MM.1S (cell line): ENCODE measurements around the gene S1PR5.

Experiments used
- EZH2 ChIP-seq: fragments of 300-600 bp; sonication (generic); optimal IDR thresholded peaks from 2 replicates; pipeline ENCODE3; 2017; ENCODE audit warnings: low read depth, mild to moderate bottlenecking, antibody characterized with exemption, low read length, mixed read lengths
- TF ChIP-seq, protein P1 (sequence below): fragments of 300-600 bp; sonication (generic); IDR thresholded peaks from 2 replicates; pipeline ENCODE4 v1.5.1; 2016; ENCODE audit warnings: antibody characterized with exemption, low read length, mixed read lengths

DNA sequence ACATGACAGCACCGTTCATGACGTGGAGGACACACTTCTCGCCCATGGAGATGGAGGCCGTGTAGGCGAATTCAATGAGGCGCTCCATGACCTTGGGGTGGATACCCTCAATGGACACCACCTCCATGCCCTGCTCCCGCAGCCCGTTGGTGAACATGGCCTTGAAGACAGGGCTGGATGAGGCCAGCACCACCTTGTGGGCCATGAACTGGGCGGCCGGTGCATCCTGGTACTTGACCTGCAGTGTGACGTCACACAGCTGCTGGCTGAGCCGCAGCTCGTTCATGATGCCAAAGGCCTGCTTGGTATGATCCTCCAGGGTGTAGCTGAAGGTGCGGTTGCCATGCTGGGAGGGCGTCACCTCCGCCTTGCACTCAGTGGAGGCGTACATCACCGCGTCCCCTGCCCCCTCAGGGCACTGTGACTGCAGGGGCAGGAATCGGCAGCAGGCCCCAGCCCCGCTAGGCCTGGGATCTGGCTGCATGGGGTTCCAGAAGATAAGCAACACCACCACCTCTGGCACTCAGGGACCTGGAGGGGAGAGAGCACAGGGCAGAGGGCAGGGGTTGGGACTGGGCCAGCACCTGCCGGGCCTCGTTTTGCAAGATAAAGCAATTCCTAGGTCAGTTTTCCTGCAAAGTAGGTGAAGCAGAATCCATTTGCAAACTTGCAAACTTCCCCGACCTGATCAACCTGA lies 17.5 kb downstream of the S1PR5 start:
- TF ChIP-seq, protein P1, sequence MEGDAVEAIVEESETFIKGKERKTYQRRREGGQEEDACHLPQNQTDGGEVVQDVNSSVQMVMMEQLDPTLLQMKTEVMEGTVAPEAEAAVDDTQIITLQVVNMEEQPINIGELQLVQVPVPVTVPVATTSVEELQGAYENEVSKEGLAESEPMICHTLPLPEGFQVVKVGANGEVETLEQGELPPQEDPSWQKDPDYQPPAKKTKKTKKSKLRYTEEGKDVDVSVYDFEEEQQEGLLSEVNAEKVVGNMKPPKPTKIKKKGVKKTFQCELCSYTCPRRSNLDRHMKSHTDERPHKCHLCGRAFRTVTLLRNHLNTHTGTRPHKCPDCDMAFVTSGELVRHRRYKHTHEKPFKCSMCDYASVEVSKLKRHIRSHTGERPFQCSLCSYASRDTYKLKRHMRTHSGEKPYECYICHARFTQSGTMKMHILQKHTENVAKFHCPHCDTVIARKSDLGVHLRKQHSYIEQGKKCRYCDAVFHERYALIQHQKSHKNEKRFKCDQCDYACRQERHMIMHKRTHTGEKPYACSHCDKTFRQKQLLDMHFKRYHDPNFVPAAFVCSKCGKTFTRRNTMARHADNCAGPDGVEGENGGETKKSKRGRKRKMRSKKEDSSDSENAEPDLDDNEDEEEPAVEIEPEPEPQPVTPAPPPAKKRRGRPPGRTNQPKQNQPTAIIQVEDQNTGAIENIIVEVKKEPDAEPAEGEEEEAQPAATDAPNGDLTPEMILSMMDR = no peak
- TF ChIP-seq EZH2 = no peak
